NCI-H2196 (cell line): ENCODE data around the gene COL4A2.
"Not testable (repeated sequence)": the region's sequence is repeated elsewhere in the genome, so short reads cannot be mapped to it uniquely, and the experiment has no call there.

Experiments
- DNase-seq: peaks from one replicate; lab custom pipeline; 2025; ENCODE audit not compliant: unreplicated experiment; lab: John Stamatoyannopoulos, UW

Gene COL4A2

GRCh38 chr13:110377178-110377825 is 70.2 kb downstream of the COL4A2 start:
- no peak for DNase-seq

- DNase-seq = no peak
Observed at GRCh38 chr13:110377826-110378201, 70.7 kb downstream of the COL4A2 start.

GRCh38 chr13:110379358-110379757 is 72.3 kb downstream of the COL4A2 start:
- DNase-seq = no peak

- no peak for DNase-seq
Observed at GRCh38 chr13:110379905-110380341, 72.8 kb downstream of the COL4A2 start.

GRCh38 chr13:110380359-110381028 is 73.4 kb downstream of the COL4A2 start:
- DNase-seq = no peak

- DNase-seq = no peak
Observed at GRCh38 chr13:110381029-110381360, 73.9 kb downstream of the COL4A2 start.

GRCh38 chr13:110382229-110382628 is 75.1 kb downstream of the COL4A2 start:
- no peak for DNase-seq

GRCh38 chr13:110382830-110383229 is 75.7 kb downstream of the COL4A2 start:
- no peak for DNase-seq

GRCh38 chr13:110387451-110388107 is 80.5 kb downstream of the COL4A2 start:
- DNase-seq = no peak

- DNase-seq = no peak
Observed at GRCh38 chr13:110388108-110388943, 81.2 kb downstream of the COL4A2 start.

- no peak for DNase-seq
Observed at GRCh38 chr13:110390567-110390966, 83.5 kb downstream of the COL4A2 start.

- no peak for DNase-seq
Observed at GRCh38 chr13:110391273-110391672, 84.2 kb downstream of the COL4A2 start.

GRCh38 chr13:110392510-110393240 is 85.6 kb downstream of the COL4A2 start:
- no peak for DNase-seq

- DNase-seq = no peak
Observed at GRCh38 chr13:110393761-110394160, 86.7 kb downstream of the COL4A2 start.

GRCh38 chr13:110394371-110394841 is 87.3 kb downstream of the COL4A2 start:
- DNase-seq = no peak

- DNase-seq = not testable (repeated sequence)
Observed at GRCh38 chr13:110395616-110396015, 88.5 kb downstream of the COL4A2 start.

GRCh38 chr13:110396476-110396875 is 89.4 kb downstream of the COL4A2 start:
- no peak for DNase-seq

GRCh38 chr13:110396913-110397381 is 89.9 kb downstream of the COL4A2 start:
- no peak for DNase-seq

- DNase-seq = no peak
Observed at GRCh38 chr13:110397436-110398115, 90.5 kb downstream of the COL4A2 start.
